Activated CD4-positive, alpha-beta memory T cell treated with anti-CD3 and anti-CD28 coated beads for 36 hours (primary cell): Measurements from ENCODE around the gene NOLC1. TPM values are rescaled to one million over a fixed set of nuclear protein-coding genes. Genes with fewer than 3 reads are reported as not detected.

ENCODE experiments used
- CTCF ChIA-PET: fragments of 350-600 bp; sonication (Branson Sonifier 250); formaldehyde crosslinking; loops from one replicate; lab custom pipeline; 2021; ENCODE audit warnings: antibody characterized with exemption, inconsistent platforms; lab: Charles Lee
- POLR2A ChIA-PET: fragments of 350-600 bp; sonication (Branson Sonifier 250); formaldehyde crosslinking; loops from one replicate; lab custom pipeline; 2021; ENCODE audit warnings: antibody characterized with exemption; lab: Charles Lee
- DNase-seq: peaks from one replicate; pipeline ENCODE4 v3.0.0-alpha.2; 2020
- H3K27ac Mint-ChIP-seq: one replicate; pipeline ENCODE4 v1.8.0; 2021; ENCODE audit warnings: mixed read lengths
- H3K27me3 Mint-ChIP-seq: one replicate; pipeline ENCODE4 v1.8.0; 2021; ENCODE audit warnings: mixed read lengths
- H3K36me3 Mint-ChIP-seq: one replicate; pipeline ENCODE4 v1.8.0; 2021; ENCODE audit warnings: mixed read lengths
- H3K4me1 Mint-ChIP-seq: one replicate; pipeline ENCODE4 v1.8.0; 2021; ENCODE audit warnings: low read depth, mixed read lengths
- H3K4me3 Mint-ChIP-seq: one replicate; pipeline ENCODE4 v1.8.0; 2021; ENCODE audit warnings: mild to moderate bottlenecking, mixed read lengths
- H3K9me3 Mint-ChIP-seq: one replicate; pipeline ENCODE4 v1.8.0; 2021; ENCODE audit warnings: mixed read lengths
- intact Hi-C: fragments of 100-400 bp; cut with micrococcal nuclease; formaldehyde crosslinking; loops from one replicate; pipeline ENCODE4 v1.15.1; 2023
- total RNA-seq, 2 experiments: library from RNA; stranded (reverse); gene quantifications; one replicate each; pipeline ENCODE4 v1.2.3, GENCODE V29; 2021

Gene NOLC1
- 100 to 1,000 TPM; 165 to 168 TPM for total RNA-seq

DNA sequence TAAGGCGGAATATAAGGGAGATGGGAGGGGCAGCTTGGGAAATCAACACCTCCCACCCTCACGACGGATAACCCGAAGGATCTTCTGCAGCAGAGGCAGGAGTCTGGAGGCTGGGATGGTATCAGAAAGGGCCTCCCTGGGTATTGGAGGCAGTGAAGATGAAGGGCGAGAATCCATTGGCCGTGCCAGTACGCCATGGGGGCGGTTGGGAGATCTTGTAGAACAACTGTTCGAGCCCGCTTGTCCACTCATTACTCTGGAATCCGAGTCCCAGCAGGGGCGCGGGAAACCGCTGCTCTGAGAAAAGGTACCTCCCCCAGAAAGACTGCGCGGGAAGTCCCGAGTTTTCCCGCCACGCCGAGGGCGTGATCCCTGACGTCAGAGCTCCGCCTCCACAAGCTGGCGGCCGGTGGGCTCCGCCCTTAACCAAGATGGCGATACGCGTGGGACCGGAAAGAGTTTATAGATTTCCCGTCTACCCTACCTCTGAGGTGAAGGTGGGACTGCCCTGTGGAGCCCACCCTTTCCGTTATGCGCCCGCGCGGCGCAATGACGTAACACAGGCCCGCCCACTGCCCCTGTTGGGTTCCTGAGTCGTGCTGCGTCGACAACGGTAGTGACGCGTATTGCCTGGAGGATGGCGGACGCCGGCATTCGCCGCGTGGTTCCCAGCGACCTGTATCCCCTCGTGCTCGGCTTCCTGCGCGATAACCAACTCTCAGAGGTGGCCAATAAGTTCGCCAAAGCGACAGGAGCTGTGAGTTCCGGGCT, at the start of gene NOLC1:
Gene NOLC1 (plus strand): TSS at position 616 of the 771 bp plus-strand sequence. CDS start 22 bp downstream, at position 638.
- Mint-ChIP-seq H3K27ac (peak within 1 kb of the TSS; percentile 98), H3K36me3 (peaks cover 78% of the 10 kb centered on the region), H3K4me1 (peaks cover 53% of the 10 kb centered on the region), H3K4me3 (peak within 1 kb of the TSS; percentile 96), H3K27me3 (no peaks in the 10 kb centered on the region), H3K9me3 (no peaks in the 10 kb centered on the region)
- CTCF ChIA-PET = interaction anchor here (0.7 to 2.4 kb wide), 5 partner anchors 18 to 247 kb away, joined by 3 to 10 read pairs (median 4); partner anchors contain the start of gene PPRC1
- DNase-seq = peak; percentile 100
- POLR2A ChIA-PET = interaction anchor here (1.0 to 2.8 kb wide), 10 partner anchors 8 to 333 kb away, joined by 3 to 21 read pairs (median 6); partner anchors contain the start of genes CUEDC2, NFKB2, OGA and PPRC1
- intact Hi-C loops = loop anchor here (1.0 to 5.0 kb wide), 11 partner anchors 20 to 491 kb away; partner anchors contain the start of genes ACTR1A, ARMH3, FBXL15 and HPS6

DNA sequence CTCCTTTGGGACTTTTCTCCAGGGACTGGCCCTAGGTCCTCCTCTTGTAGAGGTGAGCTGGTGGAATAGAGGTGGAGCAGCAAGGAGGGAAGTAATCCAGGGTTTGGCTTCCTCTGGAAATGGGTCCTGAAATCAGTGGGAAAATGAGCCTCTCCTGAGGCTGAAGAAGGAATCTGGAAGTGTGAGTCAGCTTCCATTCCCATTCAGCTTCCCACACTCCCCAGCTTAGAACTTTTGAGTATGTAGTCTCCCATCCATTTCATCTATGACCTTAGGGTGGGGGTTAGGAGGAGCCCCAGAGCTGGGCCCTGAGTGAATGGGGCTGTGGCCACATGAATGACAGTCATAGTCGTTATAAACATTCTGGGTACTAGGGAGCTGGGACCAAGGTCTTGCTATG, 49.8 kb upstream of the NOLC1 start:
- ChIA-PET CTCF (interaction anchor here (3.6 kb wide), 1 partner anchor 29 kb away, joined by 15 read pairs; no protein-coding TSS in a partner anchor), POLR2A (no interaction called here)
- Mint-ChIP-seq H3K27ac (no peak overlapping the region), H3K4me3 (no peak overlapping the region), H3K27me3 (no peaks in the 10 kb centered on the region), H3K36me3 (no peaks in the 10 kb centered on the region), H3K9me3 (no peaks in the 10 kb centered on the region), H3K4me1 (peaks cover 10% of the 10 kb centered on the region)
- intact Hi-C loops = no loop called here
- DNase-seq = no peak

DNA sequence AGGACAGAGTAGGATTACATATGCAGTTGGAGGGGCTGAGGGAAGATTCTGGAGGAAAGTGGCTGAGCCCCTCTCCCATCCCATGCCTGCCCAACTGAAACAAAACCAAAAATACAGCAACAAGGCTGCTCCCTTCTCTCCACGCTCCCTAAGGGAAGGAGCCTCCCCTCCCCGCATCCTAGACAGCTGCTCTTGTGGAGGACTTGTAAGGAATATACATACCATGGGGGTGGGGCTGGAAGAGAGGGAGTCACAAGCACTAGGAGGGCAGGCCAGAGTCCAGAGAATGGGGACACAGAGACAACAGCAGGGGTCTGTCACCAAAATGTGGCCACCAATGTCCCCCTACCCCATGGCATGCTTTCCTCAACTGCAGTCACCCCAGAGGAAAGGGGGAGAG, 45.2 kb upstream of the NOLC1 start:
- CTCF ChIA-PET = interaction anchor here (1.6 kb wide), 2 partner anchors 31 to 97 kb away, joined by 3 to 4 read pairs; no protein-coding TSS in a partner anchor
- H3K27me3 Mint-ChIP-seq = no peaks in the 10 kb centered on the region
- no peak for DNase-seq
- intact Hi-C loops = no loop called here
- H3K36me3 Mint-ChIP-seq = peaks cover 29% of the 10 kb centered on the region
- H3K4me3 Mint-ChIP-seq = no peak overlapping the region
- H3K9me3 Mint-ChIP-seq = no peaks in the 10 kb centered on the region
- POLR2A ChIA-PET = no interaction called here
- no peak overlapping the region for H3K27ac Mint-ChIP-seq
- H3K4me1 Mint-ChIP-seq = peaks cover 12% of the 10 kb centered on the region

DNA sequence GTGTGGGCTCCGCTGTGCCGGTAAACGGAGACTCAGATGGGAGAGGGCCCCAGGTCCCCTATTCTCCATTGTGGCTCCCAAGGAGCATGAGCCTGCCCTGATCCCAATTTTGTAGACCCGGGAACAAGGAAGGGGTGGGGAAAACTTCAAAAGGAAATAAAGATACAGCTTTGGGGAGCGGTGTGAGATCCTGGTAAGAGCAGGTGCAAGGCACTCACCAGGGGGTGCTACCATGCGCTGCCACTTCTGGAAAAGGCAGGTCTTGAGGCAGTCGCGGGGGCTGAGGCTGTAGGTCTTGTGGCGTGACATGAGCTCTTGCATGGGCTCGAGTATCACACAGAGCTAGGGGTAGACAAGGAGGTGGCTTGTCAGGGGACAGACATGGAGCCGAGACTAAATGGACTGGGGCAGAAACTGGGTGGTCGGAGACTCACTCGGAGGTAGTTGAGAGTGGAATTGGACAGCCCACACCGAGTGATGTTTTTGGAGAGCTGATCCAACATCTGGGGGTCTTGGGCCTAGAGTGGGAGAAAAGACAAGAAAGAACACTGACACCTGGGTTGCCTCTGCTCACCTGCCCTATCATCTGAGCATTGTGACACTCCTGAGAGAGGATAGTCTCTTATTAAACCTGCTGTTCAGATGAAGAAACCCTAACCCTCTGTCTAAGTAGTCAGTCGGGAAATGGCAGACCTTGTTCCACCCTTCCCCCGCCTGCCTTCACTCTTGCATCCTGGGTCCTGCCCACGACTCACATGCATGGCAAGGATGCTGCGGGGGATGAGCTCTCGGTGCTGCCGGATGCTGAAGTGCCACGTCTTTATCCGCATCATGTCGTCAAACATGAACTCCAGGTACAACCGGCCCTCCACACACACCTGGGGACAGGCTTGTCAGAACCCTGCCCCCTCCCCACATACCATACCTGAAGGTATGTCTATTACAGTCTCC, 42.7 kb upstream of the NOLC1 start:
- ChIA-PET CTCF (interaction anchor here (1.2 kb wide), 1 partner anchor 36 kb away, joined by 3 read pairs; no protein-coding TSS in a partner anchor), POLR2A (no interaction called here)
- intact Hi-C loops = no loop called here
- no peak overlapping the region for H3K4me3 Mint-ChIP-seq
- H3K27ac Mint-ChIP-seq = no peak overlapping the region
- H3K27me3 Mint-ChIP-seq = no peaks in the 10 kb centered on the region
- H3K36me3 Mint-ChIP-seq = peaks cover 31% of the 10 kb centered on the region
- peaks cover 27% of the 10 kb centered on the region for H3K4me1 Mint-ChIP-seq
- no peaks in the 10 kb centered on the region for H3K9me3 Mint-ChIP-seq
- DNase-seq = no peak

DNA sequence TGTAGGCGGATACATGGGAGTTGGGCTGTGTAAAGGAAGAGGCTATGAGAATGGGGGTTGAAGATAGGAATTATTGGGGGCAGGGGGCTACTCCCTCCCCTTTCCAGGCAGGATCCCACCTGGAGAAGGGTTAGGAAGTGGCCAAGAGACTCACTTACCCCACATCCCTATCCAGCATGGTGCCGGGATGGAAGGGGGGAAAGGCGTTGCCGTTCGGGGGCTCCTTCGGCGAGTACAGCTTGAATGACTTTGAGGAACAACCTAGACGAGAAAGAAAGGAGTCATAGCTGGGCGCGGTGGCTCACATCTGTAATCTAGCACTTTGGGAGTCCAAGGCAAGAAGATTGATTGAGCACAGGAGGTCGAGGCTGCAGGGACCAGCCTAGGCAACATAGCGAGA, 40.9 kb upstream of the NOLC1 start:
- Mint-ChIP-seq H3K4me3 (no peak overlapping the region), H3K4me1 (peaks cover 30% of the 10 kb centered on the region), H3K36me3 (peaks cover 32% of the 10 kb centered on the region), H3K9me3 (no peaks in the 10 kb centered on the region), H3K27ac (no peak overlapping the region), H3K27me3 (no peaks in the 10 kb centered on the region)
- ChIA-PET POLR2A (no interaction called here), CTCF (interaction anchor here (1.2 kb wide), 1 partner anchor 22 kb away, joined by 3 read pairs; the partner anchor contains the start of gene PPRC1)
- DNase-seq = no peak
- intact Hi-C loops = no loop called here

DNA sequence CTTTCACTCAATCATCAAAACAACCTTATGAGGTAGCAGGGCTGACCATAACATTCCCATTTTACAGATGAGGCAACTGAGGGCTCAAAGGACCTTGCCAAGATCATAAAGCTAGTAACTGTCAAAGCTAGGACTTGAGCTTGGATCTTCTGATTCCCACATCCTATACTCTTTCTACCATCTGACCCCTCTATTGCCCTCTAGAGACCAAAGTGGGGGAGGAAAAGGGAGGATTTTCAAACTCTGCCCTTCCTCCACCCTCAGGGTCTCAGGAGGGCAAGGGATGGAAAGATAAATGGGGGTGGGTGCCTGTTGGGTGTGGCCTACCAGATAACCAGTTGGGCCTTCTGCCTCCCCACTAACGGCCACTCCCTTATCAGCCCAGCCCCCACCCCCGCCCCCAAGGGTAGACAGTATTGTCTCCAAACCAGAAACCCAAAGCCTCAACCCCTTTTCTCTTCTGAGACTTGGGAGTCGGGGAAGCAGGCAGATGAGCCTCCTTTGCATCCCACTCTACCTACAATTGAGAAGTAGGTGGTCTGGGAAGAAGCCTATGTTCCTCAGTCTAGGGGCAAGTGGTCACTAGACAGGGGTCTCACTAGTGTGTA, 39.9 kb upstream of the NOLC1 start:
- Mint-ChIP-seq H3K9me3 (no peaks in the 10 kb centered on the region), H3K4me1 (peaks cover 40% of the 10 kb centered on the region), H3K36me3 (peaks cover 32% of the 10 kb centered on the region), H3K27me3 (no peaks in the 10 kb centered on the region), H3K27ac (no peak overlapping the region), H3K4me3 (no peak overlapping the region)
- intact Hi-C loops = no loop called here
- ChIA-PET POLR2A (no interaction called here), CTCF (interaction anchor here (0.6 to 2.5 kb wide), 5 partner anchors 21 to 271 kb away, joined by 3 to 11 read pairs (median 3); partner anchors contain the start of gene PPRC1)
- DNase-seq = no peak

DNA sequence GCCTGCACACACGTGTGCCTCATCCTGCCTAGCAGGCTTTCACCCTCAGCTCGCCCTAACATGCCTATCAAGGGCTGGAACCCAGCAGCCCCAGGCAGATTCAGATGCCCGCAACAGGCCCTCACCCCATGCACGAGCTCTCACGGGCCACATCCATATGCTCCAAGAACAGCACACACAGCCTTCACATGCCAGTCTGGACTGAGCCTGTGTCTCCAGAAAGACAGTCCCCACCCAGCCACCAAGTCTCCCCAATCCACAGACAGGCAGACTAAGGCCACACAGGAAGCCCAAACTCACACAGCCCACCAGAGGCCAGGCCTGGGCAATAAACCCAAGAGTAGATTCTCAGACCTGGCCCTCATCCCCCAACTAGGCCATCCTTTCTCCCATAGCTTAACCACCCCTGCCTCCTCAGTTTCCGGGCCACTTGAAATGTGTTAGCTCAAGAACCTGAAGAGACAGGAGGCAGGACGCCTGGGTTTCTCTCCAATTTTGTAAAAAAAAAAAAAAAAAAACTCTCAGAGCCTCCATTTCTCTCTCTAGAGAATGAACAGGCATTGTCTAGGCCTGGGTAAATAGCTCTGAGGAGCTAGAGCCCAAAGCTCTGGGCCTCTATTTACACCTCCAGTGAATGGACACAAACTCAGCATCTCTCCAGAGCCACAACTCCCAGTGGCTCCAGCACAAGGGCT, 38.8 kb upstream of the NOLC1 start:
- Mint-ChIP-seq H3K27me3 (no peaks in the 10 kb centered on the region), H3K4me1 (peaks cover 51% of the 10 kb centered on the region), H3K27ac (peak overlapping the region; percentile 76), H3K4me3 (peak overlapping the region; percentile 88), H3K9me3 (no peaks in the 10 kb centered on the region), H3K36me3 (peaks cover 31% of the 10 kb centered on the region)
- DNase-seq = peak; percentile 35
- CTCF ChIA-PET = interaction anchor here (1.0 to 2.8 kb wide), 5 partner anchors 19 to 808 kb away, joined by 3 to 13 read pairs (median 7); partner anchors contain the start of genes NOLC1 and PPRC1
- POLR2A ChIA-PET = interaction anchor here (0.6 to 2.2 kb wide), 5 partner anchors 9 to 298 kb away, joined by 3 to 9 read pairs (median 5); partner anchors contain the start of gene OGA
- intact Hi-C loops = no loop called here

DNA sequence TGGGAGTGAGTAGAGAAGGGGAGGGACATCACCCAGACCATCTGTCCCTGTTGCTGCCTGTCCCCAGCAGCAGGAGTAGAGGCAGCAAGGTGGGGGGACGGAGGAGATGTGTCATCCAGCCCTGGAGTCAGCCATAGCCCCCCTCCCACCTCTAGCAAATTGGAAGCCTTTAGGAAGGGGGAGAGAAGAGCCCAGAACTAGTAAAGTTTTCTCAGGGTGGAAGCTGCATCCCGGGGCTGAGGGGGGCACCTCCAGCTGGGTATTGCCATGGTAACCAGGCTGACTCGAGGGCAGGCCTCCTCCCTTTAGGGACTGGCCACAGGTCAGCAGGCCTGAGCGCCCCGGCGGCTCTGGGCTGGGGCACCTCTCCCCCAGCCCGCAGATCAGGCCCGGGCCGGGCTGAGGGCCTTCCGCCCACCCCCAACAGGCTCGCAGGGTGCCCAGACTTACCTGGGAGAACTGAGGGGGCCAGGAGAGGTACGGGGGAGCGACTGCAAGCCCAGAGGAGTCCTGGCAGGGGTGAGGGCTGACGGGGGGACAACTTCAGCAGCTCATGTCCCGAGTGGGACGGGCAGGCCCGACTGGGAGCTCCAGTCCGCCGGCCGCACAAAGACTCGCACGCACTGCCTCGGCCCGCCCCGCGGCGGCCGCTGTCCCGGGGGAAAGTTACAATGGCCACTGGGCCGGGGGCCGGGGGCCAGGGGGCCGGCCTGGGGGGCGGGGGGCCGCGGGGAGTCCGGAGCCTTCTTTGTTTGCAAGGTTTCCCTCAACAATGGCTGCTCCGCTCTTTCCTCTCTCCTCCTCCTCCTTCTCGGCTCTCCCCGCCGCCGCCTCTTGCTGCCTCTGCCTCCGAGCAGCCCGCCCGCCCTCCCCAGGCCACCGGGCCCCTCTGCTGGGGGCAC, 38.0 kb upstream of the NOLC1 start:
- CTCF ChIA-PET = interaction anchor here (1.0 to 2.8 kb wide), 7 partner anchors 18 to 807 kb away, joined by 3 to 13 read pairs (median 7); partner anchors contain the start of genes NOLC1 and PPRC1
- peak overlapping the region; percentile 88 for H3K4me3 Mint-ChIP-seq
- peaks cover 23% of the 10 kb centered on the region for H3K36me3 Mint-ChIP-seq
- POLR2A ChIA-PET = interaction anchor here (0.6 to 2.2 kb wide), 9 partner anchors 9 to 299 kb away, joined by 3 to 9 read pairs (median 4); partner anchors contain the start of genes NFKB2 and OGA
- H3K27ac Mint-ChIP-seq = peak overlapping the region; percentile 96
- DNase-seq = peak; percentile 29
- peaks cover 55% of the 10 kb centered on the region for H3K4me1 Mint-ChIP-seq
- no peaks in the 10 kb centered on the region for H3K27me3 Mint-ChIP-seq
- H3K9me3 Mint-ChIP-seq = no peaks in the 10 kb centered on the region
- intact Hi-C loops = no loop called here

DNA sequence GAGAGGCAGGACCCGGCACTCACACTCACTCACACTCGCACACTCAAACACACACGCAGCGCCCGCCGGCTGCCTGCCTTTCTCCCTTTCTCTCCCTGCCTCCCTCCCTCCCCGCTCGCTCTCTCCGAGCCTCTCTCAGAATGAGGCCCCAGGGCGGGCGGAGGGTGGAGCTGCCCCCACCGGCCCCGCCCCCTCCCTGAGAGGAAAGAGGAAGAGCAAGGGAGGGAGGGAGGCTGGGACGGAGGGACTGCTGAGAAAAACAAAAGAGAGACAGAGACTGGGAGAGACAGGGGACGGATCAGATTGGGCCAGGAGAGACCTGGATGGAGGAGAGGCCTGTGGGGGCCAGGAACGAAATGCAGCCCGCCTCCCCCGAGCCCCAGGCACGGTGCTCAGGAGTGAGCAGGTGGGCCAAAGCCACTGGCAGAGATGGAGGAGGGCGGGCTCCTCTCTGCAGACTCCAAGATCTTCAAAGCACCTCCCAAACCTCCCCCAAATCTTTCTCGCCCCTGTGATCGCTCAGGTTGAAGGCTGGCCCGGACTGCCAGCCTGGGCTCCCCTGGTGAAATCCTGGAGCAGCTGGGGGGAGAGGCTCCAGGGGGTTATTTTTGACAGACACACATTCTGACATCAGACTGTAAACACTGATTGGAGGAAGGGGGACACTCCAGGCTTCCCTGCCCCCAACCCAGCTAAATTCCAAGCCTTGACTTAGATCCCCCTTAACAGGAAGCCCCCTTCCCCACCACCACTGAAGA, 37.1 kb upstream of the NOLC1 start:
- ChIA-PET CTCF (interaction anchor here (1.2 to 2.8 kb wide), 4 partner anchors 17 to 279 kb away, joined by 3 to 13 read pairs (median 6); partner anchors contain the start of gene PPRC1), POLR2A (interaction anchor here (0.7 to 2.2 kb wide), 6 partner anchors 8 to 297 kb away, joined by 4 to 9 read pairs (median 4); partner anchors contain the start of genes NFKB2, OGA and PPRC1)
- Mint-ChIP-seq H3K9me3 (no peaks in the 10 kb centered on the region), H3K4me3 (peak overlapping the region; percentile 88), H3K4me1 (peaks cover 58% of the 10 kb centered on the region), H3K27me3 (no peaks in the 10 kb centered on the region), H3K27ac (peak overlapping the region; percentile 96), H3K36me3 (peaks cover 16% of the 10 kb centered on the region)
- peak; percentile 93 for DNase-seq
- intact Hi-C loops = no loop called here
